GM18868 (cell line): ENCODE measurements around the gene COL4A2.
A peak's percentile ranks its signal among the peaks of the same experiment; 100 is the strongest.
"Not testable (repeated sequence)": the region's sequence is repeated elsewhere in the genome, so short reads cannot be mapped to it uniquely, and the experiment has no call there.

Source experiments
- ATAC-seq: cut with Tn5 transposase; IDR thresholded peaks from one replicate; pipeline ENCODE4 v1.9.1; 2021; ENCODE audit warnings: mild to moderate bottlenecking, moderate library complexity; ENCODE audit not compliant: unreplicated experiment

The COL4A2 gene

GRCh38 chr13:110523838-110524540 is 216.9 kb downstream of the COL4A2 start:
- ATAC-seq, result no peak

- ATAC-seq, result no peak
Observed at GRCh38 chr13:110524541-110525257, 217.6 kb downstream of the COL4A2 start.

- ATAC-seq, result peak; percentile 80
Observed at GRCh38 chr13:110525328-110526319, 218.5 kb downstream of the COL4A2 start.

DNA sequence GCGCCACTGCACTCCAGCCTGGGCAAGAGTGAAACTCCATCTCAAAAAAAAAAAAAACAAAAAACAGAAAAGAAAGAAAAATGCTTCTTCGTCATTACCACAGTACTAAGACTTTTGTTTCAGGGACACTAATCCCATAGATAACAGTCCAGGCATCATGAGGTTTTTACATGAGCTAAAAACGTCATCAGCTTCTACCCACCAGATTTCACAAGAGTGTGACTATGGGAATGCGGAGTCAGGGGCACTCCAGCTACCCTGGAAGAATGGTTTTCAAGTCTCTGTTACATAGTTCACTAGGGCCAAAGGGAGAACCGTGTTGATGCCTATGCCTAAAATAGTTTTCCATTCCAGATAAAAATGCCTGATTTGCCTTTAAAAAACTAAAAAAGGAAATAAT is 221.3 kb downstream of the COL4A2 start:
- no peak for ATAC-seq

GRCh38 chr13:110528911-110529310 is 221.8 kb downstream of the COL4A2 start:
- ATAC-seq, result no peak

DNA sequence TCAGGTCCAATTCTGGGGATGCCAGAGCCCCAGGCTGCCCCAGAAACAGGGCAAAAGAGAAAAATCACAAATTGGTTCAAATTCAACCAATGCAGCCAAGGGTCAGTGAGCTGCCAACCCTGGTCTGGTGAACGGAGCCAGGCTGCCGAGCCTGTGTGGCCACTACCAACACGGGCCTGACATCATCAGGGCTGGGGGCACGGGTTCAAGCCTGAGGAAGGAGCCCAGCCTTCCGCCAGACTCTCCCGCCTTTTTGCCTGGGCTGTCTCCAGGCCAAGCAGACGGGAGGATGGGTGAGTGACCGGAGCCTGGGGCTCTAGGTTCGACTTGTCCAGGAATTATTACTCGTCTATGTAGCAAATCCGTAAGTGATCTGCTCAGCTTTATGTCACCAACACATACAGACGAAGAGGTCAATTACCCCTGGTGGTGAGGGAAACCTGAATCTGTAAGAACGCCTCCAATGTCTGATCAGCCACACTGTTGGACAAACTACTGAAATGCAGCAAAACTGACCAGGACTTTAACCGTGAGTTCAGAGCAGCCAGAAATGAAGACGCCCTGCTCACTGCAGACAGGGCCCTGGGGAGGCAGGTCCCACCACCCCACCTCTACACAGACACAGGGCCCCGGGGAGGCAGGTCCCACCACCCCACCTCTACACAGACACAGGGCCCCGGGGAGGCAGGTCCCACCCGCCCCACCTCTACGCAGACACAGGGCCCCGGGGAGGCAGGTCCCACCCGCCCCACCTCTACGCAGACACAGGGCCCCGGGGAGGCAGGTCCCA is 222.6 kb downstream of the COL4A2 start:
- no peak for ATAC-seq

- no peak for ATAC-seq
Observed at GRCh38 chr13:110531100-110531499, 224.0 kb downstream of the COL4A2 start.

DNA sequence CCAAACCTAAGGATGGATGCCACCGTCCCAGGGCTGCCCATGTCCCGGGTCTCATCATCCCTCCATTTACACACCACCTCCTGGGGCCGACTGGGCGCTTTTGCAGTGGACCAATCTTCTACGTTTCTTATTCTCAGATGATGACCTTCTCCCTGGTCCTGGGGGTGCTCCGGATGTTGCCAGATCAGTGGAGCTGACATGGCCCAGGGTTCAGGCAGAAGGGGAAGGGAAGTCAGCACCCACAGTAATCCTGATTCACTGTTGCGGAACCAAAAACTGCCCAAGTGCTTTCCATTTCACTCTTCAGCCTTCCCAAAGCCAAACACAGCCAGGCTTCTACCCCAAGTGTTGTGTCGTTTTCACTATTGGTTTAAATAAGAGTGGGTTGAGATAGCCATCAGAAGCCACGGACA is 224.6 kb downstream of the COL4A2 start:
- no peak for ATAC-seq

DNA sequence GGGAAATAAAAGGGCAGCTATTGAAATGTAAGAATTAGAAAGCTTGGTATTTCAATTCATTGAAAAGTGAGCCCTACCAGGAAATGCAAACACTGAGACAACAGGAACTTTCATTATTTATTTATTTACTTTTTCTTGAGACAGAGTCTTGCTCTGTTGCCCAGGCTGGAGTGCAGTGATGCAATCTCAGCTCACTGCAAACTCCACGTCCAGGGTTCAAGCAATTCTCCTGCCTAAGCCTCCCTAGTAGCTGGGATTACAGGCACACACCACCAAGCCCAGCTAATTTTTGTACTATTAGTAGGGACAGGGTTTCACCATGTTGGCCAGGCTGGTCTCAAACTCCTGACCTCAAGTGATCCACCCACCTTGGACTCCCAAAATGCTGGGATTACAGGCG is 225.2 kb downstream of the COL4A2 start:
- not testable (repeated sequence) for ATAC-seq

DNA sequence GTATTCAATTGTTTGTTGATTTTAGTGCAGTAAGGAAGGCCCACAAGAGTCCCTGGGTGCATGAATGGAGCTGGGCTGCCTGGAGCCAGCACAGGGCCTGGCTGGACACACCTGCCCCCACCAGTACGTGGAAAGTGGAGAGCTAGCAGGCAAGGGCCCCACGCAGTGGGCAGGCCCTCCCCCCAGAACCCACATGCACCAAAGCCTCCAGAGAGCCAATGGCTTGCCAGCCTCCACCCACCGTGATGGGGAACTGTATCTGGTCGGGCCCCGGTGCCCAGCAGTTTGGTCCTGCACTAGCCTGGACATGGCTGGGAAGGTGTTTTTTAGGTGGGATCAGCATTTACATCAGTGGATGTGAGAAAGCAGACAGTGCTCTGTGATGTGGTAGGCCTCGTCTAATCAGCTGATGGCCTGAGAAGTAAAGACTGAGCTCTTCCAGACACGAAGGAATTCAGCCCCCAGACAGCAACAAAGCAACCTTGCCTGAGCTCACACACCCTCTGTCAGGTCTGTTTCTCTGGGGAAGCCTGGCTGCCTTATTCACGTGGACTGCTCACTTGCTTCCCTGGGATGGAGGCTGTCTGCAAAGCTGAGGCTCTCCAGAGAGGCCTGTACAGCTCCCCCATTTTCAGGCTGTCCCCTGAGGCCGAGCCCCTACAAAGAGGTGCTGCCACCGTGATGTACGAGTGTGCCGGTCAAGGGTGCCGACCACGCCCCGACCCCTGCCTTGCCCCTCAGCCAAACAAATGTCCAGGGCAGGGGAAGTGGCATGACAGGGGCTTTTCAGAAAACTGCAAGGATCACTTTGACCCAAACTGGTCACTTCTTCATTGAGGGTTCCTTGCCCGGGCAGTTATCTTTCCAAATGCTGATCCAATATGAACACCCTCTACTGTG is 226.9 kb downstream of the COL4A2 start:
- no peak for ATAC-seq

- ATAC-seq, result no peak
Observed at GRCh38 chr13:110535526-110535925, 228.4 kb downstream of the COL4A2 start.

DNA sequence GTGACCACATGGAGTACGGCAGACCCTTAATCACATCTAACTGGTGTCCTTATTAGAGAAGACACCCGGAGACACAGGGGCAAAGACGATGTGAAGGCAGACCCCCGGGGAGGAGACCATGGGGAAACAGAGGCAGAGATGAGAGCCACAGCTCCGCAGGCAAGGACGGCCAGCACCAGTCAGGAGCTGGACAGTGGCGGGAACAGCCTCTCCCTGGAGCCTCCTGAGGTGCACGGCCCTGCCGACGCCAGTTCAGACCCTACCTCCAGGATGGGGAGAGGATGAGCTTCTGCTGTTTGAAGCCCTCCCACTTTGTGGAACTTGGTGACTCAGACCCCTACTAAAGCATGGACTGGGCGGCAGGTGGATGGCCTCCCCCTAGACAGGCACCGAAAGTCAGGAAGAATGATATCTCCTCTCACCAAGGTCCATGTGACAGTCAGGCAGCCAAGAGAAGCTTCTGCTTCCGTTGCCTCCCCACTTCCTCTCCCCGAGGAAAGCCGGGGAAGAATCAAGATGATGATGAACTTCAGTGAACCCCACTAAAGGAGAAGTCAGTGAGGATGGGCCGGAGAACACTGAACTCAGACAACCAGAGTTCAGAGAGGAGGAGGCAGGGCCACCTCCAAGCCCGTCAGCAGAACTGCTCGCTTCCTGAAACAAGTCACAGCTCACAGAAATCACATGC is 229.1 kb downstream of the COL4A2 start:
- no peak for ATAC-seq

- ATAC-seq, result peak; percentile 62
Observed at GRCh38 chr13:110538632-110539031, 231.5 kb downstream of the COL4A2 start.

- no peak for ATAC-seq
Observed at GRCh38 chr13:110539894-110540293, 232.8 kb downstream of the COL4A2 start.

DNA sequence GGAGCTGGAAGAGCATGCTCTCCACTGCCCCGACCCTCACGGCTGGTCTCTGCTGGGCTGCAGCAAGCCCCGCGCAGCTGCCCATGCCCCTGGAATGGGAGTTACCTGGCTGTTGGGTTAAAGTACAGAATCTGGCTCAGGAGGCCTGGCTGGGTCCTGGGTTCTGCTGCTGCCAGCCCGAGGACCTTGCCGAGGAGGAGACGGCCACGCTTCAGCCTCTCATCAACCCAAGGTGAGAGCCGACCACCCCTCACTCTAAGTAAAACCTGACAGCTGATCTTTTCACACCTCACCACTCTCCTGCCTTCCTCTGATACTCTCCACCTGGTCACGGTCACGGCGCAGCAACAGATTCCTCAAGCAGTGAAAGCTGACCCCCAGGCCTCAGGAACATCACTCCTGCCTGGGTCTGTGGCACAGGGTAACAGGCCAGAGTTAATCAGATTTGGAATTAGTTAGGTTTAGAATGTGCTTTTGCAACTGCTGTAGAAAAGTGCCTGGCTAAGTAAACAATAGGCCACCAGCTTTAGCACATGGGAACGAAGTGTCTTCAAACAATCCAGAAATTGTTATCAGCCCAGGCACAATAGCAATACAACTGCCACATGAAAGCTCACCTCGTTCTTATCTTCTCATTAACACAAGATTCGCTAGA is 233.9 kb downstream of the COL4A2 start:
- no peak for ATAC-seq

GRCh38 chr13:110541526-110541920 is 234.4 kb downstream of the COL4A2 start:
- no peak for ATAC-seq

- no peak for ATAC-seq
Observed at GRCh38 chr13:110542169-110542796, 235.2 kb downstream of the COL4A2 start.

DNA sequence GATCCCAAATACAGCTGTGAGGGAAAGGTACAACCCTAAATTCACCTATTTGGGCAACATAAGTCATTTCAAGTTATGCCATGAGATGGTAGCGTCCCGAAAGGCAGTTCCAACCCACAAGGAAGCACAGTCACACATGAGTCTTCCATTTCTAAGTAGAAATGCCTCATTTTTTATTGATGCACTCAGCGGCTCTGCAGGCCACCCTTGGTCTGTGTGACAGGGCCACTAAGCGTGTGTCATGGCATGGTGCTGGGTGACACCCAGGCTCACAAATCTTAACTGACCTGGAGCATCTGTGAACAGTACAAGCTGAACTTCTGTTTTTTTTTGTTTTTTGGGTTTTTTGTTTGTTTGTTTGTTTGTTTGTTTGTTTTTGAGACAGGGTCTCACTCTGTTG is 239.3 kb downstream of the COL4A2 start:
- no peak for ATAC-seq
